ENCODE data around the gene RNF182.

Gene RNF182

DNA sequence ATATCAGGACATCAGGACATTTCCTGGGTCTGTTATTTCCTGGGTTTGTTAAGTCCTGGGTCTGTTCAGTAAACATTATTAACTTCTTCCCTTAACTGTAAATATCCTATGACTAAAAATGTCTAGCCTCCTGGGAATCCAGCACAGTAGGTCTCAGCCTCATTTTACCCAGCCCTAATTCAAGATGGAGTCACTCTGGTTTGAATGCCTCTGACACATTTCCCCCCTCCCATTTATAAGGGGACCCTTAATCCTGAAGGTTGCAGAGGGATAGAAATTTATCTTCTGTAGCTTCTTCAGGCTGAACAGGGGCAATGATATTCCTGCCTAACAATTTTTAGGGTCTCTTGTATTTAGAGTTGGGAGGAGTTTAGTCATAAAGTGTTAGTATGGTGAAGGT, 21.8 kb downstream of the RNF182 start:
- no peak overlapping the region for H3K4me3 ChIP-seq (ENCODE audit: low read length)
- H3K56ac ChIP-seq (ENCODE audit: low read length): no peak overlapping the region
- no peaks in the 10 kb centered on the region for H3K4me1 ChIP-seq (ENCODE audit: control insufficient read depth, low read depth, low read length)
- H2BK5ac ChIP-seq (ENCODE audit: low read length): no peak overlapping the region
- H3K23ac ChIP-seq (ENCODE audit: low read length): no peak overlapping the region
- H3K36me3 ChIP-seq (ENCODE audit: control insufficient read depth, insufficient read depth, low read length): no peaks in the 10 kb centered on the region
- no peak overlapping the region for H3K4ac ChIP-seq (ENCODE audit: low read depth, low read length)
- H3K4me2 ChIP-seq (ENCODE audit: low read length): no peak overlapping the region
- H2BK120ac ChIP-seq (ENCODE audit: low read depth, low read length): no peak overlapping the region
- no peak overlapping the region for H2AK5ac ChIP-seq (ENCODE audit: low read length)
- no peak overlapping the region for H4K5ac ChIP-seq (ENCODE audit: low read length)
- H3K27ac ChIP-seq (ENCODE audit: low read depth, low read length): no peak overlapping the region
- H2BK15ac ChIP-seq (replicated peaks; ENCODE audit: low read depth): no peak overlapping the region
- H4K8ac ChIP-seq (ENCODE audit: low read depth, low read length): no peak overlapping the region
- H3K79me2 ChIP-seq (ENCODE audit: control insufficient read depth, insufficient read depth, low read length): no peaks in the 10 kb centered on the region
- H3K18ac ChIP-seq (ENCODE audit: low read length): no peak overlapping the region
- no peaks in the 10 kb centered on the region for H3K79me1 ChIP-seq (ENCODE audit: low read length)
- H3K9ac ChIP-seq (ENCODE audit: low read length): no peak overlapping the region
- DNase-seq: no peak
- H3K27me3 ChIP-seq (ENCODE audit: insufficient read depth, low read length, poor library complexity): no peaks in the 10 kb centered on the region

DNA sequence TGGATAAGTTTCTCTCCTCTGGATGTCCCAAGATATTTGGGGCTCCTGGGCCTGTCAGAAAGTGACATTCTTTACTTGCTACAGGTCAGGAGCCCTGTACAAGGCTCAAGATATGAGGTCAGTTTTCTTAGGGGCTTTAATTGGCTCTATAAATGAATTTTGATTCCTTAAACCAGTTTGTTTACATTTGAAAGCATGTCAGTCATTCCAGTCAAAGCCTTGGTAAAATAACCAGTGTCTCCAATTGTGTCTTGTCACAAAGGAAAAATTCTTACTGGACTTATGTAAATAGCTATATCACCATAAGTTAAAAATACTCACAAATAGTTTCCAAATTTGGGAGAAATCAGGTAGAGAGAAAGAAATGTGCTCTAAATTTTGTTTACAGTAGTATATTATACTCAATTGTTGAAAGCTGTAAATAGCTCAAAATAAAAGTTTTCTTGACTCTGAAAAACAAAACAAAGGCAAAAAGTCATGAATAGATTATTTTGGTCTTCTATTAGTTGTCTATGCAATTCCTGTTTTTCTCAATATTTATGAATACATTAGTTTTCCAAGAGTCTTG, 22.9 kb downstream of the RNF182 start:
- Histone ChIP-seq H3K27me3 (ENCODE audit: insufficient read depth, low read length, poor library complexity) (no peaks in the 10 kb centered on the region), H3K18ac (ENCODE audit: low read length) (no peak overlapping the region), H3K79me2 (ENCODE audit: control insufficient read depth, insufficient read depth, low read length) (no peaks in the 10 kb centered on the region), H3K4ac (ENCODE audit: low read depth, low read length) (no peak overlapping the region), H3K23ac (ENCODE audit: low read length) (no peak overlapping the region), H4K5ac (ENCODE audit: low read length) (no peak overlapping the region), H2AK5ac (ENCODE audit: low read length) (no peak overlapping the region), H3K27ac (ENCODE audit: low read depth, low read length) (no peak overlapping the region), H3K4me3 (ENCODE audit: low read length) (no peak overlapping the region), H2BK5ac (ENCODE audit: low read length) (no peak overlapping the region), H3K9ac (ENCODE audit: low read length) (no peak overlapping the region), H3K4me1 (ENCODE audit: control insufficient read depth, low read depth, low read length) (no peaks in the 10 kb centered on the region), H3K56ac (ENCODE audit: low read length) (no peak overlapping the region), H3K36me3 (ENCODE audit: control insufficient read depth, insufficient read depth, low read length) (no peaks in the 10 kb centered on the region), H4K8ac (ENCODE audit: low read depth, low read length) (no peak overlapping the region), H2BK120ac (ENCODE audit: low read depth, low read length) (no peak overlapping the region), H2BK15ac (replicated peaks; ENCODE audit: low read depth) (no peak overlapping the region), H3K4me2 (ENCODE audit: low read length) (no peak overlapping the region), H3K79me1 (ENCODE audit: low read length) (no peaks in the 10 kb centered on the region)
- peak; percentile 21 for DNase-seq

DNA sequence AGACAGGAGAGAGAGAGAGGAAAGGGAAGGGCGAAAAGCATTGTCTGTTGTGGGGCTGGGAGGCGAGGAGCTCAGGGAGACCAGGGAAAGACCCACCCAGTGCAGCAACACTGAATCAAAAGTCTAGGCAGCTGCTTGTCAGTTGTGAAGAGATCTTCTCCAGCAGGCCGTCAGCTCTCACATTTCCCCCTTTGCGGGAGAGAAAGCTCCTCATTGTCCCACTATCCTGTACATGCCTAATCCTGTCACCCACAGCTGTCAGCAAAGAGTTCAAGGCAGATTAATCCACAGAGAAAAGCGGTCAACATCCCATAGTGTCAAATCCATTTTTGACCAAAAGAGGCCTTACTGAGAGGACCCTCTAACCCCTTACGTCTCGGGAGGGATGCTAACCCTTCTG, 27.3 kb downstream of the RNF182 start:
- WGBS (ENCODE audit: extremely low coverage, insufficient coverage, low lambda C conversion rate): no CpG with 5 or more reads among the region's 7 CpGs

DNA sequence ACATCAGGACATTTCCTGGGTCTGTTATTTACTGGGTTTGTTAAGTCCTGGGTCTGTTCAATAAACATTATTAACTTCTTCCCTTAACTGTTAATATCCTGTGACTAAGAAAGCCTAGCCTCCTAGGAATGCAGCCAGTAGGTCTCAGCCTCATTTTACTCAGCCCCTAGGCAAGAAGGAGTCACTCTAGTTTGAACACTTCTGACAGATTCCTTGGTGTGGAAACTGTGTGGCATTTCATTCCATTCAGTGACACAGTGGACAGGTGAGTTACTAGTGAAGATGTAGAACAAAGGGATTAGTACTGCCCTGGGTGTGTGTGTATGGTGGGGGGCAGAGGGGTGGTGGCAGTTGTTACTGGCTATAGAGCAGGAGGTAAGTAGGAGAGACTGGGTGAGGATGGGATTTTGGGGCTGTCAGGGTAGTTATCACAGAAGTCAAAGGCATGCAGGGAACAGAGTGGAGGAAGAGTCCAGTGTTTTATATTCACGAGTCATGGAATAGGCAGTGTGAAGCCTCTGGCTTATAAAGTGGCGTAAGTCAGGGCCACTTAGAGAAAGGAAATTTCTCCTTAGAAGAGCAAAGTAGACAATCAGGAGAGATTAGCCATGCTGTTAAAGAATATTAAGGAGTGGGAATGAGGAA, 28.4 kb downstream of the RNF182 start:
- no peak overlapping the region for H2AK5ac ChIP-seq (ENCODE audit: low read length)
- H3K27ac ChIP-seq (ENCODE audit: low read depth, low read length): no peak overlapping the region
- no peak overlapping the region for H3K18ac ChIP-seq (ENCODE audit: low read length)

More for the DNA sequence above, 27.3 kb downstream of the RNF182 start:
- Histone ChIP-seq H3K4ac (ENCODE audit: low read depth, low read length) (no peak overlapping the region), H3K79me2 (ENCODE audit: control insufficient read depth, insufficient read depth, low read length) (no peaks in the 10 kb centered on the region), H3K4me2 (ENCODE audit: low read length) (no peak overlapping the region), H4K8ac (ENCODE audit: low read depth, low read length) (no peak overlapping the region), H2BK120ac (ENCODE audit: low read depth, low read length) (no peak overlapping the region), H3K27ac (ENCODE audit: low read depth, low read length) (no peak overlapping the region), H3K27me3 (ENCODE audit: insufficient read depth, low read length, poor library complexity) (no peaks in the 10 kb centered on the region), H3K23ac (ENCODE audit: low read length) (no peak overlapping the region), H2BK5ac (ENCODE audit: low read length) (no peak overlapping the region), H3K18ac (ENCODE audit: low read length) (no peak overlapping the region), H3K36me3 (ENCODE audit: control insufficient read depth, insufficient read depth, low read length) (no peaks in the 10 kb centered on the region), H3K9ac (ENCODE audit: low read length) (no peak overlapping the region), H3K79me1 (ENCODE audit: low read length) (no peaks in the 10 kb centered on the region), H3K56ac (ENCODE audit: low read length) (no peak overlapping the region), H3K4me1 (ENCODE audit: control insufficient read depth, low read depth, low read length) (no peaks in the 10 kb centered on the region), H2BK15ac (replicated peaks; ENCODE audit: low read depth) (no peak overlapping the region), H2AK5ac (ENCODE audit: low read length) (no peak overlapping the region), H4K5ac (ENCODE audit: low read length) (no peak overlapping the region), H3K4me3 (ENCODE audit: low read length) (no peak overlapping the region)
- no peak for DNase-seq

DNA sequence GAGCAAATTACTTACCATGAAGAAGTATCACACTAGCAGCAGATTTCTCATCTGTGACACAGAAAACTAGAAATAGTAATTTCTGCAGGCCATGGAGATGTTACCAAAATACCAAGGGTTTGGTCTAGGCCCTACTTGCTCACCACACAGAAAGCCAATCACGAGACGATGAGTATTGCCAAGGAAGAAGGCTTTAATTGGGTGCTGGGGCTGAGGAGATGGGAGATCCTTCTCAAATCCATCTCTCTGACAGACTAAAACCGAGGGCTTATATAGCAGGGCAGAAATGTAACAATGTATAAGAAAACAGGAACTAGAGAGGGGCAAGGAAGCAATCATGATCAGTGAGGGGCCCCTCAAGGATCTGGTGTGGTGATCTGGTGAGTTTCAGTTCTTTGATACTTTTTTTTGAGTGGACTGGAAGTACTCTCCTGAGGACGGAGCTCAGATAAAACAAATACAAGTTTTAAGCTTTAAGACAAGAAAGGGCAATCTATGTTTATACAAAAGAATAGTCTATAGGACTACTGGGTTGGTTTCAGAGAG, 40.9 kb downstream of the RNF182 start:
- H3K23ac ChIP-seq (ENCODE audit: low read length): no peak overlapping the region
- no peaks in the 10 kb centered on the region for H3K79me1 ChIP-seq (ENCODE audit: low read length)
- no peak overlapping the region for H2AK5ac ChIP-seq (ENCODE audit: low read length)
- WGBS (ENCODE audit: extremely low coverage, insufficient coverage, low lambda C conversion rate): no CpG with 5 or more reads among the region's 4 CpGs
- no peaks in the 10 kb centered on the region for H3K4me1 ChIP-seq (ENCODE audit: control insufficient read depth, low read depth, low read length)
- H3K9ac ChIP-seq (ENCODE audit: low read length): no peak overlapping the region
- H3K79me2 ChIP-seq (ENCODE audit: control insufficient read depth, insufficient read depth, low read length): no peaks in the 10 kb centered on the region
- H3K27ac ChIP-seq (ENCODE audit: low read depth, low read length): no peak overlapping the region
- no peak overlapping the region for H2BK120ac ChIP-seq (ENCODE audit: low read depth, low read length)
- H2BK5ac ChIP-seq (ENCODE audit: low read length): no peak overlapping the region
- H2BK15ac ChIP-seq (replicated peaks; ENCODE audit: low read depth): no peak overlapping the region
- H3K4me2 ChIP-seq (ENCODE audit: low read length): no peak overlapping the region
- H4K8ac ChIP-seq (ENCODE audit: low read depth, low read length): no peak overlapping the region
- no peaks in the 10 kb centered on the region for H3K27me3 ChIP-seq (ENCODE audit: insufficient read depth, low read length, poor library complexity)
- H3K56ac ChIP-seq (ENCODE audit: low read length): no peak overlapping the region
- H3K4me3 ChIP-seq (ENCODE audit: low read length): no peak overlapping the region
- no peak overlapping the region for H3K4ac ChIP-seq (ENCODE audit: low read depth, low read length)
- DNase-seq: no peak
- no peak overlapping the region for H3K18ac ChIP-seq (ENCODE audit: low read length)
- H4K5ac ChIP-seq (ENCODE audit: low read length): no peak overlapping the region
- no peaks in the 10 kb centered on the region for H3K36me3 ChIP-seq (ENCODE audit: control insufficient read depth, insufficient read depth, low read length)

More for the DNA sequence above, 28.4 kb downstream of the RNF182 start:
- Histone ChIP-seq H3K4me1 (ENCODE audit: control insufficient read depth, low read depth, low read length) (no peaks in the 10 kb centered on the region), H2BK120ac (ENCODE audit: low read depth, low read length) (no peak overlapping the region), H3K4me3 (ENCODE audit: low read length) (no peak overlapping the region), H3K79me2 (ENCODE audit: control insufficient read depth, insufficient read depth, low read length) (no peaks in the 10 kb centered on the region), H3K4me2 (ENCODE audit: low read length) (no peak overlapping the region), H3K56ac (ENCODE audit: low read length) (no peak overlapping the region), H3K4ac (ENCODE audit: low read depth, low read length) (no peak overlapping the region), H3K79me1 (ENCODE audit: low read length) (no peaks in the 10 kb centered on the region), H3K9ac (ENCODE audit: low read length) (no peak overlapping the region), H4K5ac (ENCODE audit: low read length) (no peak overlapping the region), H2BK15ac (replicated peaks; ENCODE audit: low read depth) (no peak overlapping the region), H3K27me3 (ENCODE audit: insufficient read depth, low read length, poor library complexity) (no peaks in the 10 kb centered on the region), H2BK5ac (ENCODE audit: low read length) (no peak overlapping the region), H3K36me3 (ENCODE audit: control insufficient read depth, insufficient read depth, low read length) (no peaks in the 10 kb centered on the region), H3K23ac (ENCODE audit: low read length) (no peak overlapping the region), H4K8ac (ENCODE audit: low read depth, low read length) (no peak overlapping the region)
- DNase-seq: peak; percentile 57
- WGBS (ENCODE audit: extremely low coverage, insufficient coverage, low lambda C conversion rate): no CpG with 5 or more reads among the region's 2 CpGs

DNA sequence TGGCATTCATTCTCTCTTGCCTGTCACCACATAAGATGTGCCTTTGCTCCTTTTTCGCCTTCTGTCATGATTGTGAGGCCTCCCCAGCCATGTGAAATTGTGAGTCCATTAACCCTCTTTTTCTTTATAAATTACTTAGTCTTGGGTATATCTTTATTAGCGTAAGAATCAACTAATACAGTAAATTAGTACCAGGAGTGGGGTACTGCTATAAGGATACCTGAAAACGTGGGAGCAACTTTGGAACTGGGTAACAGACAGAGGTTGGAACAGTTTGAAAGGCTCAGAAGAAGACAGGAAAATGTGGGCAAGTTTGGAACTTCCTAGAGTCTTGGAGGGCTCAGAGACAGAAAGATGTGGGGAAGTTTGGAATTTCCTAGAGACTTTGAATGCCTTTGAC, 46.6 kb downstream of the RNF182 start:
- Histone ChIP-seq H3K36me3 (ENCODE audit: control insufficient read depth, insufficient read depth, low read length) (no peaks in the 10 kb centered on the region), H3K4ac (ENCODE audit: low read depth, low read length) (no peak overlapping the region), H3K56ac (ENCODE audit: low read length) (no peak overlapping the region), H3K9ac (ENCODE audit: low read length) (no peak overlapping the region), H3K4me2 (ENCODE audit: low read length) (no peak overlapping the region), H3K4me1 (ENCODE audit: control insufficient read depth, low read depth, low read length) (no peaks in the 10 kb centered on the region), H3K23ac (ENCODE audit: low read length) (no peak overlapping the region), H3K79me2 (ENCODE audit: control insufficient read depth, insufficient read depth, low read length) (no peaks in the 10 kb centered on the region), H4K5ac (ENCODE audit: low read length) (no peak overlapping the region), H3K18ac (ENCODE audit: low read length) (no peak overlapping the region), H2BK120ac (ENCODE audit: low read depth, low read length) (no peak overlapping the region), H2BK5ac (ENCODE audit: low read length) (no peak overlapping the region), H3K79me1 (ENCODE audit: low read length) (no peaks in the 10 kb centered on the region), H2BK15ac (replicated peaks; ENCODE audit: low read depth) (no peak overlapping the region), H3K27ac (ENCODE audit: low read depth, low read length) (no peak overlapping the region), H4K8ac (ENCODE audit: low read depth, low read length) (no peak overlapping the region), H2AK5ac (ENCODE audit: low read length) (no peak overlapping the region), H3K27me3 (ENCODE audit: insufficient read depth, low read length, poor library complexity) (no peaks in the 10 kb centered on the region), H3K4me3 (ENCODE audit: low read length) (no peak overlapping the region)
- no CpG with 5 or more reads among the region's 3 CpGs for WGBS (ENCODE audit: extremely low coverage, insufficient coverage, low lambda C conversion rate)
- no peak for DNase-seq

All from mesendoderm (in vitro differentiated cells).